NOMO-1 (cell line): Measurements from ENCODE around the gene GNE.
"Not testable (repeated sequence)": the region's sequence is repeated elsewhere in the genome, so short reads cannot be mapped to it uniquely, and the experiment has no call there.

Experiments
- DNase-seq, 2 experiments: peaks; one replicate each; lab custom pipeline; 2025; ENCODE audit not compliant: unreplicated experiment in 2 of 2; lab: John Stamatoyannopoulos, UW

Gene GNE

GRCh38 chr9:36268007-36268427 lies 9.8 kb upstream of the GNE start:
- no peak for DNase-seq

- DNase-seq = no peak
Observed at GRCh38 chr9:36264896-36265295, 6.6 kb upstream of the GNE start.

- no peak for DNase-seq
Observed at GRCh38 chr9:36263683-36264082, 5.4 kb upstream of the GNE start.

GRCh38 chr9:36258996-36259533 lies 817 bp upstream of the GNE start:
- peak; percentile 18 to 39 for DNase-seq

GRCh38 chr9:36251428-36251827 lies 6.8 kb downstream of the GNE start:
- no peak for DNase-seq

GRCh38 chr9:36250079-36250478 lies 8.2 kb downstream of the GNE start:
- DNase-seq = no peak

GRCh38 chr9:36249189-36249588 lies 9.1 kb downstream of the GNE start:
- DNase-seq = no peak

GRCh38 chr9:36248061-36248460 lies 10.2 kb downstream of the GNE start:
- DNase-seq = peak; percentile 3 to 62

GRCh38 chr9:36247356-36247755 lies 10.9 kb downstream of the GNE start:
- DNase-seq = no peak

- DNase-seq = no peak
Observed at GRCh38 chr9:36245906-36246305, 12.3 kb downstream of the GNE start.

GRCh38 chr9:36239675-36240074 lies 18.6 kb downstream of the GNE start:
- not testable (repeated sequence) for DNase-seq

- not testable (repeated sequence) for DNase-seq
Observed at GRCh38 chr9:36239205-36239604, 19.0 kb downstream of the GNE start.

- DNase-seq = no peak
Observed at GRCh38 chr9:36237230-36237629, 21.0 kb downstream of the GNE start.

GRCh38 chr9:36222449-36222848 lies 35.8 kb downstream of the GNE start:
- no peak for DNase-seq

- DNase-seq = no peak
Observed at GRCh38 chr9:36221667-36222066, 36.6 kb downstream of the GNE start.

- DNase-seq = no peak
Observed at GRCh38 chr9:36218411-36218901, 39.8 kb downstream of the GNE start.

- no peak for DNase-seq
Observed at GRCh38 chr9:36218011-36218410, 40.2 kb downstream of the GNE start.

- DNase-seq = no peak
Observed at GRCh38 chr9:36217256-36217968, 40.8 kb downstream of the GNE start.

GRCh38 chr9:36214571-36214970 lies 43.7 kb downstream of the GNE start:
- DNase-seq = no peak

GRCh38 chr9:36213989-36214388 lies 44.3 kb downstream of the GNE start:
- no peak for DNase-seq

- no peak for DNase-seq
Observed at GRCh38 chr9:36213387-36213786, 44.9 kb downstream of the GNE start.

GRCh38 chr9:36211510-36211909 lies 46.7 kb downstream of the GNE start:
- DNase-seq = no peak

- DNase-seq = no peak
Observed at GRCh38 chr9:36210722-36211121, 47.5 kb downstream of the GNE start.
